Heart left ventricle (tissue), 16 donors: ENCODE measurements around the gene TBC1D7. TPM values are rescaled to one million over a fixed set of nuclear protein-coding genes. Genes with fewer than 3 reads are reported as not detected.

Experiments used
- ATAC-seq, 4 donors: fragments of 200-7000 bp; cut with Tn5 transposase; one replicate each; pipeline ENCODE4 v1.9.1; 2020 to 2022; ENCODE audit warnings: moderate library complexity in 4 of 4, mild to moderate bottlenecking in 3 of 4, moderate number of reproducible peaks in 1 of 4
- DNase-seq, 5 donors: peaks; one replicate each; pipeline ENCODE4 v3.0.0-alpha.2; 2020
- H3K27ac ChIP-seq, 12 donors: fragments of 200-600 bp; sonication (generic) in 4 of 12; one replicate each; pipeline versions ENCODE4 v1.5.0 to v1.8.0; 2016 to 2022; ENCODE audit warnings: mild to moderate bottlenecking in 2 of 12
- H3K27me3 ChIP-seq, 9 donors: fragments of 200-600 bp; sonication (generic) in 2 of 9; one replicate each; pipeline versions ENCODE4 v1.5.1 to v1.8.0; 2016 to 2022; ENCODE audit warnings: mild to moderate bottlenecking in 3 of 9
- H3K36me3 ChIP-seq, 9 donors: fragments of 200-600 bp; sonication (generic) in 2 of 9; one replicate each; pipeline versions ENCODE4 v1.5.0 to v1.8.0; 2018 to 2022; ENCODE audit warnings: mild to moderate bottlenecking in 2 of 9
- H3K4me1 ChIP-seq, 12 donors: fragments of 200-600 bp; sonication (generic) in 4 of 12; one replicate each; pipeline versions ENCODE4 v1.5.0 to v1.8.0; 2016 to 2022; ENCODE audit warnings: mild to moderate bottlenecking in 3 of 12
- H3K4me3 ChIP-seq, 12 donors: fragments of 200-600 bp; sonication (generic) in 4 of 12; one replicate each; pipeline versions ENCODE4 v1.5.0 to v1.8.0; 2017 to 2022; ENCODE audit warnings: mild to moderate bottlenecking in 9 of 12, moderate library complexity in 4 of 12
- H3K9me3 ChIP-seq, 12 donors: fragments of 200-600 bp; sonication (generic) in 4 of 12; one replicate each; pipeline versions ENCODE4 v1.5.0 to v1.8.0; 2016 to 2022; ENCODE audit warnings: mild to moderate bottlenecking in 1 of 12
- CTCF ChIP-seq, 12 donors: fragments of 200-600 bp; sonication (generic) in 4 of 12; IDR thresholded peaks; one replicate each; pipeline versions ENCODE4 v1.5.0 to v1.8.0; 2018 to 2022; ENCODE audit warnings: antibody characterized with exemption in 12 of 12, mild to moderate bottlenecking in 5 of 12
- POLR2A ChIP-seq, 2 donors: fragments of 450-650 bp; IDR thresholded peaks; one replicate each; pipeline ENCODE4 v1.6.1; 2017; ENCODE audit warnings: antibody characterized with exemption in 2 of 2, mild to moderate bottlenecking in 2 of 2, moderate library complexity in 2 of 2
- WGBS, 4 donors: extraction: QIAGEN DNeasy Blood & Tissue Kit in 2 of 4; methylation state at CpG; one replicate each; pipeline versions ENCODE4 v1.1.5 to v1.1.7; 2013 to 2018; 5-methylcytosine and 5-hydroxymethylcytosine counted together
- intact Hi-C, 10 donors: fragments of 100-400 bp; cut with DNase I; formaldehyde crosslinking; loops; one replicate each; pipeline versions ENCODE4 v1.11.1 to v1.14.2; 2022
- polyA plus RNA-seq, 2 donors: library from polyadenylated mRNA; stranded (reverse); fragments of 200-250 nt; gene quantifications; one replicate each; pipeline ENCODE4 v1.2.3, GENCODE V29; 2013
- total RNA-seq, 9 donors: library from RNA; depleted of rRNA in 2 of 9; stranded (reverse); fragments of >200 nt in 2 of 9; fragmentation: NEBNext Ultra II Directional in 3 of 9; extraction: Animal tissue kit (Norgen Biotek cat#: 25700) in 3 of 9; gene quantifications; one replicate each; pipeline versions ENCODE4 v1.1.0 to v1.2.4, GENCODE V29; 2016 to 2023
- donor health status: ischemic (EF 13 %, LVEDD 7.1; RV severe dilation, severe dysfunction).
- donor health status: healthy with polysubstance abuse.
- donor health status: DM: no; HTN: yes; CAD: no.
- donor health status: DM: no; HTN: no; CAD: no.
- donor health status: ischemic (EF 25% LVEDD 6.9; RV normal size, moderate dysfunction).
- donor health status: ischemic (EF 25% LVEDD 5.7; RV mildly dilated, moderate dysfunction).
- donor health status: healthy.
- donor health status: DM: yes; HTN: yes; CAD: no.
- donor health status: ischemic (EF 35%, LVEDD 5.7; RV mildly dilated, moderate dysfunction).
- donor health status: nonischemic (EF 11% LVEDD 7.7; RV severe dilation, severe dysfunction).
- donor health status: DM: yes; HTN: yes; CAD: no.
- donor health status: PGD.
- donor health status: ischemic (EF 29% LVEDD 5.4; RV normal size, mild dysfunction).
- donor health status: nonischemic (EF 23%, LVEDD 6.1; RV moderate dilation, normal function).

The TBC1D7 gene
- total and polyA plus RNA-seq, 11 donors, result 17.0 to 31.9 (median 22.9) TPM

DNA sequence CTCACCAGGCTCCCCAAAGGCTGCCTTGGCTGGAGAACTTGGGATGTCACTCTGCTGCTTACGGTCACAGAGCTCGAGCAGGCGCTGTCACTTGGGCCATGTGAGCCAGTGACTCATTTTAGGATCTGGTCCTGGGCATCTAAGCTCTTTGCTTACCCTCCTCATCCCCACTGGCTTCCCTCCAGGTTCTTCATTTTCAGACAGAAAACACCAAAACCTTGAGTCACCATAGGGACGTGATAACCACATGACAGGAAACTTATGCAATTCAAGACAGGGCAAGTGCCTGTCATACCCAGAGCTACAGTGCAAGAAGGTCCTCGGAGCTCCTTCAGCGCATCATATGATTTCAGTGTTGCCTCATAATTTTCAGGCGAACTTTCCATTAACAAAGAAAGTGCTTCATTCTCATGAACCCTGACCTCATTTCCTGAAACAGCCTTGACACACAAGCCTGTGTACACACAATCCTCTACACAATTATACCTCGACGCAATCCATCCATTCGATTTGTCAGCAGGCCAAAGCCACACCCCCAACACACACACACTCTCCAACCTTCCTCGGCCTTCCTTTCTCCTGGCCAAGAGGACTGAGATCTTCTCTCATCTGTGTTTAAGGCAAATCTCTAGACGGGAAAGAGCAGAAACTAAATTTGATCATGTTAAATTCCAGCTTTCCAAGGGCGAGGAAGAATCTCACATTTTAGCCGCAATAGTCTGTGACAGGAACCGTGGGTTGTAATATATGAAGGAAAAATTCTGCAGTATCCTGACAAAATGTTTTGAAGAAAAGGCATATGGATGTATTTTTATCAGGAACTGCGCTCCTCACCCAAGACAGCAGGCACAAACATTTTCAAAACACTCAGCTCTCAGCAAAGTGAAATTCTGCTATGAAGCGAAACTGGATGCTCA, 25.3 kb downstream of the TBC1D7 start:
- WGBS, 4 donors, result 51 to 55% (median 51%) methylated on average over 17 of the region's 17 CpGs
- peak overlapping the region in 7 of 12 donors; percentile 4 to 39 (median 15) for H3K4me3 ChIP-seq

GRCh38 chr6:13302291-13302690, 26.0 kb downstream of the TBC1D7 start:
- H3K36me3 ChIP-seq, result peaks cover 0 to 72% (median 46%) of the 10 kb centered on the region in 9 donors
- H3K4me3 ChIP-seq, result no peak overlapping the region
- no peaks in the 10 kb centered on the region for H3K27me3 ChIP-seq
- H3K4me1 ChIP-seq, result peaks cover 0 to 29% (median 26%) of the 10 kb centered on the region in 12 donors
- intact Hi-C loops, result loop anchor here in 2 of 10 donors (10.0 kb wide), 2 partner anchors 287 to 387 kb away; no protein-coding TSS in a partner anchor
- WGBS, 4 donors, result 62 to 71% (median 67%) methylated on average over 7 of the region's 7 CpGs
- H3K9me3 ChIP-seq, result no peaks in the 10 kb centered on the region
- no peak for DNase-seq
- TF ChIP-seq CTCF (IDR thresholded peaks at IDR 0.05), result no peak
- TF ChIP-seq POLR2A (IDR thresholded peaks at IDR 0.05), result no peak
- peak overlapping the region in 11 of 12 donors; percentile 17 to 88 (median 69) for H3K27ac ChIP-seq
- peak in 1 of 4 donors; percentile 11 for ATAC-seq

More for the DNA sequence above, 25.3 kb downstream of the TBC1D7 start:
- intact Hi-C loops, result loop anchor here in 2 of 10 donors (10.0 kb wide), 2 partner anchors 288 to 388 kb away; no protein-coding TSS in a partner anchor
- DNase-seq (peak in 4 of 5 donors; percentile 48 to 73 (median 60)), ATAC-seq (peak; percentile 35 to 85 (median 78))
- H3K36me3 ChIP-seq, result peaks cover 0 to 73% (median 52%) of the 10 kb centered on the region in 9 donors
- peak overlapping the region; percentile 17 to 88 (median 70) for H3K27ac ChIP-seq
- H3K4me1 ChIP-seq, result peaks cover 0 to 36% (median 28%) of the 10 kb centered on the region in 12 donors
- TF ChIP-seq POLR2A (IDR thresholded peaks at IDR 0.05), result no peak
- TF ChIP-seq CTCF (IDR thresholded peaks at IDR 0.05), result no peak
- no peaks in the 10 kb centered on the region for H3K9me3 ChIP-seq
- H3K27me3 ChIP-seq, result no peaks in the 10 kb centered on the region

DNA sequence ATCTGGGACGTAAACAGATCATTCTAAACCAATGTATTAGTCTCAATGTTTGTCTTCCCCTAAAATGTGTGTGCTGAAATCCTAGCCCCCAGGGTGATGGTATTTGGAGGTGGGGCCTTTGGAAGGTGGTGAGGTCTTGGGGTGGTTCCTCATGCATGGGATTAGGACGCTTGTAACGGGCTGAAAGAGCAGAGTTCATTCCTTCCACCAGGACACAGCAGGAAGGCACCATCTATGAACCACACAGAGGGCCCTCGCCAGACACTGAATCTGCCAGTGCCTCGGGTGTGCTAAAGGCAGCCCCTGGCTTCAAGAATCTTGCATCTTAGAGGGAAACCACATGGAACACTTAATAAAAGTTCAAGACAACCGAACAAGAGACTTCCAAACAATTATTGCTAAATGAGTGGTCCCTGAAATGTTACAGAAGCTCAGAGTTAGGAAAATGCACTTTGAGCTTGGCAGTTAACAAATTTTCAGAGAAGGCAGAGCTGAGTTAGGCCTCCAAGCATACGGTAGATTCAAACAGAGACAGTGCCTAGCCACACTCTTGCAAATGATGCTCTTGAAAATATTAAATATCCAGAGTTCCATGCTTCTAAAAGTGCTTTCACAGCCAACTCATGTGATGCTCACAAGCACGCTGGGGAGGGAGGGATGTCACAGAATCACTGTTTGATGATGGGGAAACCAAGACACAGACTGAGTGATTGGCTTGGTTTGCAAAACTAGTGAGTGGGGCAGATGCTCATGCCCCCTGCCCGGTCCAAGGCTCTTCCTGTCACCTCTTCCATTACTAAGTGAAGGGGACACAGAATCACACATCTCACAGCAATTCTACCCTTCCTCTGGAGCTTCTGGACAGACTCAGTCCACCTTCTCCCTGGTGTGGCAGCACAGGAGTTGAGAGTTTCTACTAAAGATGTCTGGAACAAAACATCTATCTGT, 27.4 kb downstream of the TBC1D7 start:
- TF ChIP-seq POLR2A (IDR thresholded peaks at IDR 0.05) (no peak), CTCF (IDR thresholded peaks at IDR 0.05) (no peak)
- no peaks in the 10 kb centered on the region for H3K27me3 ChIP-seq
- WGBS, 4 donors, result 75 to 90% (median 85%) methylated on average over 8 to 9 of the region's 9 CpGs
- no peaks in the 10 kb centered on the region for H3K9me3 ChIP-seq
- no peak overlapping the region for H3K4me3 ChIP-seq
- peaks cover 0 to 66% (median 39%) of the 10 kb centered on the region in 9 donors for H3K36me3 ChIP-seq
- no peak overlapping the region for H3K27ac ChIP-seq
- intact Hi-C loops, result loop anchor here in 2 of 10 donors (10.0 kb wide), 2 partner anchors 286 to 386 kb away; no protein-coding TSS in a partner anchor
- ATAC-seq, result no peak
- peaks cover 0 to 32% (median 26%) of the 10 kb centered on the region in 12 donors for H3K4me1 ChIP-seq
- DNase-seq, result no peak
